ENCODE results near the gene GOLPH3L. TPM values are rescaled to one million over a fixed set of nuclear protein-coding genes. Genes with fewer than 3 reads are reported as not detected.

The GOLPH3L gene
- total and polyA plus RNA-seq, 3 experiments from 2014 or later: 18.1 to 23.1 (median 20.0) TPM

DNA sequence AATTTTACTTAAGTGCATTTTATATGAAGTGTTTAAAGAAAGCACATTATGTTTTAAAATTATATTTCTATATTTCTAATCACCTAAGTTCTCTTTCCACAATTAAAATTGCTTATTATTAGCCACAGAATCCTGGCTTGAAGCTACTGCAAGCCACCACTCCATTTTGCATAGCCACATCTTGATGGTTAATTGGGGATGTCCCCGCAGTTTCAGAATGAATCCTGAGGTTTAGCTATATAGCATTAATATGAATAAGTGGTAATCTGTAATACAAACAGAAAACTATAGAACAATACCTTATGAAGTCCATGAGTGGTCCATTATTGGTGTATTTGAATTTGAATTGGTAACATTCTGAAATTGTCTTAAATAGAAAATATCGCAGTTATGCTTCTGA is 11.6 kb upstream of the GOLPH3L start:
- DNase-seq: no peak
- H3K36me3 ChIP-seq (ENCODE audit: insufficient read depth, low read length): no peaks in the 10 kb centered on the region
- no peak overlapping the region for H3K27ac ChIP-seq (ENCODE audit: low read depth, low read length)
- POLR2A ChIA-PET: no interaction called here
- H3K27ac Mint-ChIP-seq: no peak overlapping the region
- H3K9me3 Mint-ChIP-seq: no peaks in the 10 kb centered on the region
- H3K9me3 ChIP-seq (ENCODE audit: low read length): no peaks in the 10 kb centered on the region
- CTCF ChIA-PET: no interaction called here
- no peak overlapping the region for H3K4me3 Mint-ChIP-seq
- H3K27me3 Mint-ChIP-seq: no peaks in the 10 kb centered on the region
- no peaks in the 10 kb centered on the region for H3K4me1 ChIP-seq (ENCODE audit: insufficient read depth, low read length)
- no peaks in the 10 kb centered on the region for H3K4me1 Mint-ChIP-seq
- no peaks in the 10 kb centered on the region for H3K27me3 ChIP-seq (ENCODE audit: insufficient read depth, low read length, poor library complexity, severe bottlenecking)
- H3K36me3 Mint-ChIP-seq: no peaks in the 10 kb centered on the region
- no peak overlapping the region for H3K4me3 ChIP-seq (ENCODE audit: low read length)

- H3K4me3 Mint-ChIP-seq: no peak overlapping the region
- no peaks in the 10 kb centered on the region for H3K9me3 ChIP-seq (ENCODE audit: low read length)
- H3K27me3 Mint-ChIP-seq: no peaks in the 10 kb centered on the region
- H3K36me3 ChIP-seq (ENCODE audit: insufficient read depth, low read length): no peaks in the 10 kb centered on the region
- ChIA-PET POLR2A (no interaction called here), CTCF (no interaction called here)
- no peaks in the 10 kb centered on the region for H3K27me3 ChIP-seq (ENCODE audit: insufficient read depth, low read length, poor library complexity, severe bottlenecking)
- no peak overlapping the region for H3K27ac Mint-ChIP-seq
- peaks cover 0 to 2% (median 0%) of the 10 kb centered on the region in 3 donors for H3K36me3 Mint-ChIP-seq
- no peak overlapping the region for H3K4me3 ChIP-seq (ENCODE audit: low read length)
- H3K4me1 Mint-ChIP-seq: no peaks in the 10 kb centered on the region
- no peak for DNase-seq
- no peak overlapping the region for H3K27ac ChIP-seq (ENCODE audit: low read depth, low read length)
- no peaks in the 10 kb centered on the region for H3K4me1 ChIP-seq (ENCODE audit: insufficient read depth, low read length)
- H3K9me3 Mint-ChIP-seq: no peaks in the 10 kb centered on the region
Observed at GRCh38 chr1:150706091-150706490, 9.1 kb upstream of the GOLPH3L start.

DNA sequence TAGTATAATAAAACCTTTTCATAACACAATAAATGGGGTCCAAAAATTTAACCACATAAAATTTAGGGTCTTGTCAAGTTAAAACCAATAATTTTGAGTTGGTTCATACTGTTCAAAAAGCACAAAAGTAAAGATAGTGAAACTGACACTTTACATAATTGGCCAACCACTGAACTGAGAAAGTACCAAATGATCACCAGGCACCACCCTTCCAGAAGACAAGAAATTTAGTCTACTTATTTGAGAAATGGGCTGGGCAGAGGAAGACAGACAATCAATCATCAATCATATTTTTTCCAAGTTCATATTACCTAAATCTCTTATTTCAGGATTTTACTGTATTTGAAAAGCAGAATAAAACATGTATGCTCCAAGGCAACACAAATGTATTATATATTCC is 6.5 kb upstream of the GOLPH3L start:
- peaks cover 1% of the 10 kb centered on the region for H3K4me1 ChIP-seq (ENCODE audit: insufficient read depth, low read length)
- Mint-ChIP-seq H3K27me3 (no peaks in the 10 kb centered on the region), H3K27ac (no peak overlapping the region), H3K36me3 (peaks cover 0 to 2% (median 0%) of the 10 kb centered on the region in 3 donors), H3K9me3 (no peaks in the 10 kb centered on the region), H3K4me1 (peaks cover 0 to 3% (median 0%) of the 10 kb centered on the region in 3 donors), H3K4me3 (no peak overlapping the region)
- POLR2A ChIA-PET: no interaction called here
- no peaks in the 10 kb centered on the region for H3K9me3 ChIP-seq (ENCODE audit: low read length)
- H3K27me3 ChIP-seq (ENCODE audit: insufficient read depth, low read length, poor library complexity, severe bottlenecking): no peaks in the 10 kb centered on the region
- no peak for DNase-seq
- no peaks in the 10 kb centered on the region for H3K36me3 ChIP-seq (ENCODE audit: insufficient read depth, low read length)
- CTCF ChIA-PET: no interaction called here
- no peak overlapping the region for H3K4me3 ChIP-seq (ENCODE audit: low read length)
- no peak overlapping the region for H3K27ac ChIP-seq (ENCODE audit: low read depth, low read length)

GRCh38 chr1:150696590-150696989 is 364 bp downstream of the GOLPH3L start:
- no peaks in the 10 kb centered on the region for H3K9me3 ChIP-seq (ENCODE audit: low read length)
- peak overlapping the region; percentile 85 for H3K27ac ChIP-seq (ENCODE audit: low read depth, low read length)
- H3K27ac Mint-ChIP-seq: peak overlapping the region; percentile 84 to 99 (median 96)
- no peaks in the 10 kb centered on the region for H3K9me3 Mint-ChIP-seq
- CTCF ChIA-PET: interaction anchor here (1.0 to 1.8 kb wide), 3 partner anchors 67 to 136 kb away, joined by 3 to 9 read pairs (median 4); partner anchors contain the start of gene ENSA
- peak overlapping the region; percentile 83 for H3K4me3 ChIP-seq (ENCODE audit: low read length)
- H3K27me3 Mint-ChIP-seq: no peaks in the 10 kb centered on the region
- peaks cover 10% of the 10 kb centered on the region for H3K4me1 ChIP-seq (ENCODE audit: insufficient read depth, low read length)
- H3K36me3 Mint-ChIP-seq: peaks cover 0 to 33% (median 12%) of the 10 kb centered on the region in 3 donors
- H3K36me3 ChIP-seq (ENCODE audit: insufficient read depth, low read length): no peaks in the 10 kb centered on the region
- POLR2A ChIA-PET: interaction anchor here (0.9 to 2.0 kb wide), 6 partner anchors 67 to 333 kb away, joined by 3 to 12 read pairs (median 4); partner anchors contain the start of genes CTSS, ENSA, MCL1 and RPRD2
- no peaks in the 10 kb centered on the region for H3K27me3 ChIP-seq (ENCODE audit: insufficient read depth, low read length, poor library complexity, severe bottlenecking)
- no peak for DNase-seq
- H3K4me3 Mint-ChIP-seq: peak overlapping the region; percentile 94 to 100 (median 98)
- peaks cover 32 to 46% (median 46%) of the 10 kb centered on the region in 3 donors for H3K4me1 Mint-ChIP-seq

GRCh38 chr1:150696162-150696561 is 792 bp downstream of the GOLPH3L start:
- no peaks in the 10 kb centered on the region for H3K27me3 Mint-ChIP-seq
- Histone ChIP-seq H3K4me1 (ENCODE audit: insufficient read depth, low read length) (peaks cover 10% of the 10 kb centered on the region), H3K9me3 (ENCODE audit: low read length) (no peaks in the 10 kb centered on the region), H3K27ac (ENCODE audit: low read depth, low read length) (peak overlapping the region; percentile 24), H3K27me3 (ENCODE audit: insufficient read depth, low read length, poor library complexity, severe bottlenecking) (no peaks in the 10 kb centered on the region), H3K36me3 (ENCODE audit: insufficient read depth, low read length) (no peaks in the 10 kb centered on the region), H3K4me3 (ENCODE audit: low read length) (no peak overlapping the region)
- no peaks in the 10 kb centered on the region for H3K9me3 Mint-ChIP-seq
- CTCF ChIA-PET: no interaction called here
- peak overlapping the region; percentile 94 to 100 (median 98) for H3K4me3 Mint-ChIP-seq
- peaks cover 34 to 50% (median 49%) of the 10 kb centered on the region in 3 donors for H3K4me1 Mint-ChIP-seq
- POLR2A ChIA-PET: interaction anchor here (1.4 to 2.0 kb wide), 2 partner anchors 116 to 332 kb away, joined by 5 to 12 read pairs; partner anchors contain the start of genes MCL1 and RPRD2
- peak overlapping the region; percentile 56 to 97 (median 84) for H3K27ac Mint-ChIP-seq
- peaks cover 0 to 36% (median 15%) of the 10 kb centered on the region in 3 donors for H3K36me3 Mint-ChIP-seq
- peak in 1 of 5 donors; percentile 9 for DNase-seq

- ChIA-PET POLR2A (no interaction called here), CTCF (no interaction called here)
- Mint-ChIP-seq H3K4me3 (peak overlapping the region in 6 of 7 donors; percentile 5 to 60 (median 39)), H3K27me3 (no peaks in the 10 kb centered on the region), H3K36me3 (peaks cover 0 to 39% (median 17%) of the 10 kb centered on the region in 3 donors), H3K27ac (peak overlapping the region in 3 of 8 donors; percentile 0 to 71 (median 70)), H3K4me1 (peaks cover 35 to 53% (median 52%) of the 10 kb centered on the region in 3 donors), H3K9me3 (no peaks in the 10 kb centered on the region)
- DNase-seq: no peak
- H3K27ac ChIP-seq (ENCODE audit: low read depth, low read length): no peak overlapping the region
- peaks cover 10% of the 10 kb centered on the region for H3K4me1 ChIP-seq (ENCODE audit: insufficient read depth, low read length)
- no peaks in the 10 kb centered on the region for H3K27me3 ChIP-seq (ENCODE audit: insufficient read depth, low read length, poor library complexity, severe bottlenecking)
- H3K4me3 ChIP-seq (ENCODE audit: low read length): no peak overlapping the region
- H3K9me3 ChIP-seq (ENCODE audit: low read length): no peaks in the 10 kb centered on the region
- no peaks in the 10 kb centered on the region for H3K36me3 ChIP-seq (ENCODE audit: insufficient read depth, low read length)
Observed at GRCh38 chr1:150695561-150695960, 1.4 kb downstream of the GOLPH3L start.

- Histone ChIP-seq H3K4me1 (ENCODE audit: insufficient read depth, low read length) (peaks cover 2% of the 10 kb centered on the region), H3K36me3 (ENCODE audit: insufficient read depth, low read length) (no peaks in the 10 kb centered on the region), H3K27ac (ENCODE audit: low read depth, low read length) (no peak overlapping the region), H3K4me3 (ENCODE audit: low read length) (no peak overlapping the region), H3K9me3 (ENCODE audit: low read length) (no peaks in the 10 kb centered on the region), H3K27me3 (ENCODE audit: insufficient read depth, low read length, poor library complexity, severe bottlenecking) (no peaks in the 10 kb centered on the region)
- POLR2A ChIA-PET: no interaction called here
- H3K27ac Mint-ChIP-seq: no peak overlapping the region
- no peak overlapping the region for H3K4me3 Mint-ChIP-seq
- H3K36me3 Mint-ChIP-seq: peaks cover 0 to 58% (median 21%) of the 10 kb centered on the region in 3 donors
- no peaks in the 10 kb centered on the region for H3K27me3 Mint-ChIP-seq
- no peak for DNase-seq
- H3K4me1 Mint-ChIP-seq: peaks cover 41 to 58% (median 56%) of the 10 kb centered on the region in 3 donors
- CTCF ChIA-PET: interaction anchor here (1.2 kb wide), 2 partner anchors 132 to 133 kb away, joined by 3 to 4 read pairs; no protein-coding TSS in a partner anchor
- H3K9me3 Mint-ChIP-seq: no peaks in the 10 kb centered on the region
Observed at GRCh38 chr1:150692720-150693119, 4.2 kb downstream of the GOLPH3L start.

GRCh38 chr1:150688763-150689162 is 8.2 kb downstream of the GOLPH3L start:
- peaks cover 7% of the 10 kb centered on the region for H3K4me1 ChIP-seq (ENCODE audit: insufficient read depth, low read length)
- H3K27ac ChIP-seq (ENCODE audit: low read depth, low read length): no peak overlapping the region
- no peak overlapping the region for H3K4me3 Mint-ChIP-seq
- no peaks in the 10 kb centered on the region for H3K9me3 ChIP-seq (ENCODE audit: low read length)
- no peaks in the 10 kb centered on the region for H3K27me3 ChIP-seq (ENCODE audit: insufficient read depth, low read length, poor library complexity, severe bottlenecking)
- H3K27ac Mint-ChIP-seq: peak overlapping the region in 5 of 8 donors; percentile 15 to 71 (median 39)
- no peaks in the 10 kb centered on the region for H3K9me3 Mint-ChIP-seq
- peaks cover 0 to 47% (median 18%) of the 10 kb centered on the region in 3 donors for H3K36me3 Mint-ChIP-seq
- ChIA-PET POLR2A (interaction anchor here (0.5 kb wide), 1 partner anchor 77 kb away, joined by 6 read pairs; no protein-coding TSS in a partner anchor), CTCF (no interaction called here)
- DNase-seq: no peak
- no peaks in the 10 kb centered on the region for H3K36me3 ChIP-seq (ENCODE audit: insufficient read depth, low read length)
- no peak overlapping the region for H3K4me3 ChIP-seq (ENCODE audit: low read length)
- H3K4me1 Mint-ChIP-seq: peaks cover 24 to 41% (median 35%) of the 10 kb centered on the region in 3 donors
- no peaks in the 10 kb centered on the region for H3K27me3 Mint-ChIP-seq
